ENCODE results near the gene GNG4.

DNA sequence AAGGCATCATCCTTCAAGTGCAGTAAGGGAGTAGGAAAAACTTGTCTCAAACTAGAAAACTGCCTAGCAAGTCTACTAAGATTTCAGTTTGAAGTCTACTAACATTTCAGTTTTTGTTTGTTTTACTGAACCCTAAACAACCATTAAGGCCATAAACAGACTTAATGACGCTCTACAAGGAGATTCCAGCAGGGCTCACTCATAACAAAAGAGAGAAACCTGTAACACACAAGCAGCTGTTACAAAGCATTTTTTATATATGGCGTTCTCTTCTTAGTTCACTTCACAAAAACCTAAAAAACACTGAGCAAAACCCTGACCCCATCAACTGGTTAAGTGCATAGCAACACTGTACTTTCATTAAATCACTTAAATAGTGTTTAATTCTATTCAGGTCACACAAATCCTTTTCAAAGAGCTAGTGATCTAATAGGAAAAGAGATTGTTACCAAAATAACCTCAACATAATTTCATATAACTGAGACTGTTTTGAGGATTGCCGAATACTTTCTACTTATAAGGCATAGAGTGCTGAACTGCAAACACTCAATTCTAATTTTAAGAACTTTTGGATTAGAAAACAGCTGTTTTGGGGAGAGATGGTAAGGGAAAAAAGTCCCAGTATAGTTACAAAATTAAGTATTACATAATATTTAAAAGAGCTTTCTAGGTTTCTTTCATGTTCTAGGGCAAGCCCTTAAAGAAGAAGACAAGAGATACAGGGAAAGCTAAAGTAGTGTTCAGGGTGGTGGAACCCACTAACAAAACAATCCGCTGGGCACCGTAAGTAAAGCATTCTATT is 146.8 kb downstream of the GNG4 start:
- TF ChIP-seq, protein P1, sequence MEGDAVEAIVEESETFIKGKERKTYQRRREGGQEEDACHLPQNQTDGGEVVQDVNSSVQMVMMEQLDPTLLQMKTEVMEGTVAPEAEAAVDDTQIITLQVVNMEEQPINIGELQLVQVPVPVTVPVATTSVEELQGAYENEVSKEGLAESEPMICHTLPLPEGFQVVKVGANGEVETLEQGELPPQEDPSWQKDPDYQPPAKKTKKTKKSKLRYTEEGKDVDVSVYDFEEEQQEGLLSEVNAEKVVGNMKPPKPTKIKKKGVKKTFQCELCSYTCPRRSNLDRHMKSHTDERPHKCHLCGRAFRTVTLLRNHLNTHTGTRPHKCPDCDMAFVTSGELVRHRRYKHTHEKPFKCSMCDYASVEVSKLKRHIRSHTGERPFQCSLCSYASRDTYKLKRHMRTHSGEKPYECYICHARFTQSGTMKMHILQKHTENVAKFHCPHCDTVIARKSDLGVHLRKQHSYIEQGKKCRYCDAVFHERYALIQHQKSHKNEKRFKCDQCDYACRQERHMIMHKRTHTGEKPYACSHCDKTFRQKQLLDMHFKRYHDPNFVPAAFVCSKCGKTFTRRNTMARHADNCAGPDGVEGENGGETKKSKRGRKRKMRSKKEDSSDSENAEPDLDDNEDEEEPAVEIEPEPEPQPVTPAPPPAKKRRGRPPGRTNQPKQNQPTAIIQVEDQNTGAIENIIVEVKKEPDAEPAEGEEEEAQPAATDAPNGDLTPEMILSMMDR (conservative IDR thresholded peaks at IDR 0.05; ENCODE audit: low read length): no peak
- no peak for TF ChIP-seq EZH2phosphoT487 (IDR thresholded peaks at IDR 0.05; ENCODE audit: borderline replicate concordance)

Measured in Loucy (cell line).